ENCODE measurements around the gene WDR62. TPM values are rescaled to one million over a fixed set of nuclear protein-coding genes. Genes with fewer than 3 reads are reported as not detected.

Gene WDR62
- polyA plus RNA-seq, 1 experiment = 1.2 TPM

- Histone ChIP-seq H3K9me3 (ENCODE audit: control insufficient read depth, insufficient read depth, low read length) (no peaks in the 10 kb centered on the region), H3K4me3 (ENCODE audit: low read depth, low read length) (no peak overlapping the region), H3K27ac (ENCODE audit: low read depth, low read length) (no peak overlapping the region), H3K27me3 (ENCODE audit: control insufficient read depth, insufficient read depth, low read length) (no peaks in the 10 kb centered on the region)
- ChIA-PET POLR2A (interaction anchor here (0.6 kb wide), 1 partner anchor 30 kb away, joined by 11 read pairs; no protein-coding TSS in a partner anchor), CTCF (interaction anchor here (1.1 kb wide), 1 partner anchor 28 kb away, joined by 4 read pairs; no protein-coding TSS in a partner anchor)
- no peak for DNase-seq (ENCODE audit: low read depth, low spot score)
- no peak for TF ChIP-seq CTCF (IDR thresholded peaks at IDR 0.05; ENCODE audit: low read depth, low read length)
These were observed 87.8 kb downstream of the WDR62 start for GRCh38 chr19:36142496-36142895.

- H3K27me3 ChIP-seq (ENCODE audit: control insufficient read depth, insufficient read depth, low read length) = no peaks in the 10 kb centered on the region
- ChIA-PET POLR2A (interaction anchor here (0.6 kb wide), 1 partner anchor 20 kb away, joined by 4 read pairs; no protein-coding TSS in a partner anchor), CTCF (no interaction called here)
- DNase-seq (ENCODE audit: low read depth, low spot score) = no peak
- H3K27ac ChIP-seq (ENCODE audit: low read depth, low read length) = no peak overlapping the region
- H3K9me3 ChIP-seq (ENCODE audit: control insufficient read depth, insufficient read depth, low read length) = no peaks in the 10 kb centered on the region
- no peak for TF ChIP-seq CTCF (IDR thresholded peaks at IDR 0.05; ENCODE audit: low read depth, low read length)
- no peak overlapping the region for H3K4me3 ChIP-seq (ENCODE audit: low read depth, low read length)
These were observed 89.9 kb downstream of the WDR62 start for GRCh38 chr19:36144624-36145023.

GRCh38 chr19:36149673-36150406, 95.1 kb downstream of the WDR62 start:
- H3K27ac ChIP-seq (ENCODE audit: low read depth, low read length) = no peak overlapping the region
- H3K27me3 ChIP-seq (ENCODE audit: control insufficient read depth, insufficient read depth, low read length) = no peaks in the 10 kb centered on the region
- CTCF ChIA-PET = no interaction called here
- no peak for DNase-seq (ENCODE audit: low read depth, low spot score)
- no peaks in the 10 kb centered on the region; the same call in 1 of the 2 replicates for H3K9me3 ChIP-seq (ENCODE audit: control insufficient read depth, insufficient read depth, low read length)
- H3K4me3 ChIP-seq (ENCODE audit: low read depth, low read length) = no peak overlapping the region
- TF ChIP-seq CTCF (IDR thresholded peaks at IDR 0.05; ENCODE audit: low read depth, low read length) = no peak
- POLR2A ChIA-PET = interaction anchor here (1.3 kb wide), 1 partner anchor 10 kb away, joined by 3 read pairs; the partner anchor contains the start of gene CAPNS1

GRCh38 chr19:36150586-36150985, 95.9 kb downstream of the WDR62 start:
- ChIA-PET CTCF (no interaction called here), POLR2A (interaction anchor here (1.3 kb wide), 1 partner anchor 11 kb away, joined by 3 read pairs; the partner anchor contains the start of gene CAPNS1)
- DNase-seq (ENCODE audit: low read depth, low spot score) = no peak
- no peaks in the 10 kb centered on the region for H3K27me3 ChIP-seq (ENCODE audit: control insufficient read depth, insufficient read depth, low read length)
- no peak for TF ChIP-seq CTCF (IDR thresholded peaks at IDR 0.05; ENCODE audit: low read depth, low read length)
- H3K27ac ChIP-seq (ENCODE audit: low read depth, low read length) = no peak overlapping the region
- H3K9me3 ChIP-seq (ENCODE audit: control insufficient read depth, insufficient read depth, low read length) = no peaks in the 10 kb centered on the region; the same call in 1 of the 2 replicates
- H3K4me3 ChIP-seq (ENCODE audit: low read depth, low read length) = no peak overlapping the region

Measured in AG04450 (cell line).